ENCODE data around the gene MST1R.

DNA sequence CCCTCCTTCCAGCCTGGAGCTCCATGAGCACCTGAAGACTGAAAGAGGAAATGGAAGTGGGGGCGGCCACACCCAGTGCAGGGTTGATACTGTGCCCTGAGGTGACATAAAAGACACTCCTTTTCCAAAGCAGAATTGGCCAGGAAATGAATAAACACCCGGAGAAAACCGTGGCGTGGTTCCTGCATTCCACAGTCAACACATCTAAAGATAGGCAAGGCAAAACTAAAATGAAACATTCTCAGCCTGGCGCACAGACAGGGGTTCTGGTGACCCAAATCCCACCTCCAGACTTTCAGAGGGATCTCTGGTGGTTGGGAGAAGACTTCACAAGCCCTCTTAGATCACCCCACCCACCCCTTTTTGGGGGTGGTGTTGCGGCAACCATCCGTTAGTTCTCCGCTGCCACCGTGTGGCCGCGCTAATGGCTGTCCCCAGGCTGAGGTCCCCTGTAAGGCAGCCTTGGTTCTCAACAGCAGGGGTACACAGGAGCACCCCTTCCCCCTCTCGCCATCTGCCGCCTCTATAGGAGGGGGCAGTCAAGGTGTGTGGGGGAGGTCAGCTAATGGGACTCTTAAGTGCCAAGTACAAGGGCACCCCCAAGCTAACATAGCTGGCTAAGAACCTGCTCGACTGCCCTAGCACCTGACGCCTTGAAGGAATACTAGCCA lies 2.5 kb upstream of the MST1R start:
- TF ChIP-seq, protein P1, sequence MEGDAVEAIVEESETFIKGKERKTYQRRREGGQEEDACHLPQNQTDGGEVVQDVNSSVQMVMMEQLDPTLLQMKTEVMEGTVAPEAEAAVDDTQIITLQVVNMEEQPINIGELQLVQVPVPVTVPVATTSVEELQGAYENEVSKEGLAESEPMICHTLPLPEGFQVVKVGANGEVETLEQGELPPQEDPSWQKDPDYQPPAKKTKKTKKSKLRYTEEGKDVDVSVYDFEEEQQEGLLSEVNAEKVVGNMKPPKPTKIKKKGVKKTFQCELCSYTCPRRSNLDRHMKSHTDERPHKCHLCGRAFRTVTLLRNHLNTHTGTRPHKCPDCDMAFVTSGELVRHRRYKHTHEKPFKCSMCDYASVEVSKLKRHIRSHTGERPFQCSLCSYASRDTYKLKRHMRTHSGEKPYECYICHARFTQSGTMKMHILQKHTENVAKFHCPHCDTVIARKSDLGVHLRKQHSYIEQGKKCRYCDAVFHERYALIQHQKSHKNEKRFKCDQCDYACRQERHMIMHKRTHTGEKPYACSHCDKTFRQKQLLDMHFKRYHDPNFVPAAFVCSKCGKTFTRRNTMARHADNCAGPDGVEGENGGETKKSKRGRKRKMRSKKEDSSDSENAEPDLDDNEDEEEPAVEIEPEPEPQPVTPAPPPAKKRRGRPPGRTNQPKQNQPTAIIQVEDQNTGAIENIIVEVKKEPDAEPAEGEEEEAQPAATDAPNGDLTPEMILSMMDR (IDR thresholded peaks at IDR 0.05; ENCODE audit: poor library complexity, severe bottlenecking): peak; percentile 85
- TF ChIP-seq RAD21 (conservative IDR thresholded peaks at IDR 0.05) (peak; percentile 87), POLR2AphosphoS5 (IDR thresholded peaks at IDR 0.05) (no peak), TAF1 (IDR thresholded peaks at IDR 0.05; ENCODE audit: low read depth) (no peak), EP300 (conservative IDR thresholded peaks at IDR 0.05; ENCODE audit: poor library complexity, severe bottlenecking) (no peak), EZH2 (IDR thresholded peaks at IDR 0.05; ENCODE audit: borderline replicate concordance, insufficient read depth, low read length, poor library complexity, severe bottlenecking) (no peak)
- TF ChIP-seq, protein P2, sequence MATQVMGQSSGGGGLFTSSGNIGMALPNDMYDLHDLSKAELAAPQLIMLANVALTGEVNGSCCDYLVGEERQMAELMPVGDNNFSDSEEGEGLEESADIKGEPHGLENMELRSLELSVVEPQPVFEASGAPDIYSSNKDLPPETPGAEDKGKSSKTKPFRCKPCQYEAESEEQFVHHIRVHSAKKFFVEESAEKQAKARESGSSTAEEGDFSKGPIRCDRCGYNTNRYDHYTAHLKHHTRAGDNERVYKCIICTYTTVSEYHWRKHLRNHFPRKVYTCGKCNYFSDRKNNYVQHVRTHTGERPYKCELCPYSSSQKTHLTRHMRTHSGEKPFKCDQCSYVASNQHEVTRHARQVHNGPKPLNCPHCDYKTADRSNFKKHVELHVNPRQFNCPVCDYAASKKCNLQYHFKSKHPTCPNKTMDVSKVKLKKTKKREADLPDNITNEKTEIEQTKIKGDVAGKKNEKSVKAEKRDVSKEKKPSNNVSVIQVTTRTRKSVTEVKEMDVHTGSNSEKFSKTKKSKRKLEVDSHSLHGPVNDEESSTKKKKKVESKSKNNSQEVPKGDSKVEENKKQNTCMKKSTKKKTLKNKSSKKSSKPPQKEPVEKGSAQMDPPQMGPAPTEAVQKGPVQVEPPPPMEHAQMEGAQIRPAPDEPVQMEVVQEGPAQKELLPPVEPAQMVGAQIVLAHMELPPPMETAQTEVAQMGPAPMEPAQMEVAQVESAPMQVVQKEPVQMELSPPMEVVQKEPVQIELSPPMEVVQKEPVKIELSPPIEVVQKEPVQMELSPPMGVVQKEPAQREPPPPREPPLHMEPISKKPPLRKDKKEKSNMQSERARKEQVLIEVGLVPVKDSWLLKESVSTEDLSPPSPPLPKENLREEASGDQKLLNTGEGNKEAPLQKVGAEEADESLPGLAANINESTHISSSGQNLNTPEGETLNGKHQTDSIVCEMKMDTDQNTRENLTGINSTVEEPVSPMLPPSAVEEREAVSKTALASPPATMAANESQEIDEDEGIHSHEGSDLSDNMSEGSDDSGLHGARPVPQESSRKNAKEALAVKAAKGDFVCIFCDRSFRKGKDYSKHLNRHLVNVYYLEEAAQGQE (IDR thresholded peaks at IDR 0.05; ENCODE audit: borderline replicate concordance): no peak
